GM12801 (cell line): ENCODE data around the gene CAPNS2.

Source experiments
- CTCF ChIP-seq: IDR thresholded peaks from one replicate; pipeline ENCODE4 v1.5.1; 2011; ENCODE audit warnings: control low read depth; ENCODE audit not compliant: insufficient read length; ENCODE audit errors: extremely low read depth

CAPNS2 gene

DNA sequence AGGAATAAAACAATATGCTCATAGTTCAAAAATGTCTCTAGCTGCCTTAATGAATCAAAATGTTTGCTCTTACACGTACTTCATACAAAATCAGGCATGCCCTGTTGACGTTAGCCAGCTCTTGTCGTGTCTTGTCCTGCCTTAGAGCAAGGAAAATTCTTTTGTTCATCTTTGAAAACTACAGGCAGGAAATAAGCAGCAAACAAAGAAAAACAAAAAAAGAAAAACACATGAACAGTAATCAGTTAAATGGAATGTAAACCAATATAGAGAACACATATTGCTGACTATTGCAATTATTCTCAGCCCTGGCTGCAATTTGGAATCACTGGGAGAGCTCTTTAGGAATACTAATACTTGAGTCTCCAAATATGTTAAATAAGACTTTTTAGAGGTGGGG is 1.7 kb downstream of the CAPNS2 start:
- TF ChIP-seq CTCF, result no peak

- TF ChIP-seq CTCF, result no peak
These were observed 2.5 kb downstream of the CAPNS2 start for GRCh38 chr16:55569025-55569424.

DNA sequence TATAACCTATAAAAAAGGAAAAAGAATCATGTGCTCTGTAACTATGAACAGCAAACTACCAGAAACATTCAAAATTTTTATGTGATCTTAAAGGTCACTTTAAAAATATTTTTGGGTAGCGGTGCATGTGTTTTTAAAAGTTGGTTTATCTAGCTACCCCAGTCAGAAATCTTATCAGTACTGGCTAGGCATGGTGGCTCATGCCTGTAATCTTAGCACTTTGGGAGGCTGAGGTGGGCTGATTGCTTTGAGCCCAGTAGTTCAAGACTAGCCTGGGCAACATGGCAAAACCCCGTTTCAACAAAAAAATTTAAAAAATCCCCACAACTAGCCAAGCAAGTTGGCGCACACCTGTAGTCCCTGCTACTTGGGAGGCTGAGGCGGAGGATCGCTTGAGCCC is 3.7 kb downstream of the CAPNS2 start:
- no peak for TF ChIP-seq CTCF

DNA sequence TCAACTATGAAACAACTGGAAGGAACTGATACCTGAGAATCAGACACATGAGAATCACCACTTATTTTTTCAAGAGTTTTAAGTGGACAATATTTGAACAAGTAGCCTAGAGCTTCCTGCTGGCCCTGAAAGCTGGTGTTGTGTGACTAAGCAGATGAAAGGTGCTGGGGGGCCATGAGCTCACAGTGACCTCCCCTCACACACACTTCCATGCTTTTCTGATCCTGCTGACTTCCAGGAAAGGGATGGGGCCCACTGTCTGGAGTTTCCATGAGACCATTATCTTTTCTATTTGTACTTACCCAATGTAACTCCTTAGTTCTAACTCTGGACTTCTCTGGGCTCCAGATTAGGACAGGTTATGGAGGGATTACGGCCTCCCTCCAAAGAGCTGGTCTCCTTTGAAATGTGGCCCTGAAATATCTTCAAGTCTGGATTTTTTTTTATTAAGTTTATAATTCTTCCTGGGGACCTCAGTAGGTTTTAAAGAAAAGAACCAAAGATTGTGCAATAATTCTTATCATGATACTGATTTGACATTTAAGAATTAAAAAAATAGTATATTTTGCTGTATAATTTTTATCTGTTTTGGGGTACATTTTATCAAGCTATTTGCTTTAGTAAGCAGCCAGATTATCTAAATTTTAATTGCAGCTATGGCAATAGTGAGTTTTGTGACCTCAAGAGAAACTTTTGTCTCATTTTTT is 4.9 kb downstream of the CAPNS2 start:
- TF ChIP-seq CTCF, result no peak

GRCh38 chr16:55572439-55572838 is 6.0 kb downstream of the CAPNS2 start:
- no peak for TF ChIP-seq CTCF

DNA sequence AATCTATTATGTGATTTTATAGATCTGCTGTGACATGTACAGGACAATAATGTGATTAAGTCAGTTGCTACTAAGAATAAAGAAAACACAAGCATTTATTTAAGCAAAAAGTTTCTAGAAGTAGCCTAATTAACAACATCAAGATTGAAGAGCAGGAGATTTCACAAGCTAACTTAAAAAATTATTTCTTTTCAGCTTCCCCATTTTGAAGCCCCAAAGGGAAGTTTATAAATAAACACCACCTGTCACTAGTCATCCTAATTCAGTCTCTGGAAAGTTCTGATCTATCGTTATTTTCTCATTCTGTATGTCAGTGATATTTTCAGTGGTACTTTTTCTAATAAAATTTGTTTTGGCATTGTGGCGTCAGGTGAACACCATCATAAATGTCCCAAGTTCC is 8.3 kb downstream of the CAPNS2 start:
- no peak for TF ChIP-seq CTCF

- no peak for TF ChIP-seq CTCF
These were observed 9.0 kb downstream of the CAPNS2 start for GRCh38 chr16:55575496-55575895.
